Activated CD8-positive, alpha-beta memory T cell treated with anti-CD3 and anti-CD28 coated beads for 48 hours (primary cell): ENCODE results near the gene SS18.
"Not testable (repeated sequence)": the region's sequence is repeated elsewhere in the genome, so short reads cannot be mapped to it uniquely, and the experiment has no call there.

ENCODE experiments used
- DNase-seq, 3 experiments: peaks; one replicate each; pipeline ENCODE4 v3.0.0-alpha.2; 2020; ENCODE audit warnings: low read depth in 2 of 3, low spot score in 2 of 3

Gene SS18, protein sequence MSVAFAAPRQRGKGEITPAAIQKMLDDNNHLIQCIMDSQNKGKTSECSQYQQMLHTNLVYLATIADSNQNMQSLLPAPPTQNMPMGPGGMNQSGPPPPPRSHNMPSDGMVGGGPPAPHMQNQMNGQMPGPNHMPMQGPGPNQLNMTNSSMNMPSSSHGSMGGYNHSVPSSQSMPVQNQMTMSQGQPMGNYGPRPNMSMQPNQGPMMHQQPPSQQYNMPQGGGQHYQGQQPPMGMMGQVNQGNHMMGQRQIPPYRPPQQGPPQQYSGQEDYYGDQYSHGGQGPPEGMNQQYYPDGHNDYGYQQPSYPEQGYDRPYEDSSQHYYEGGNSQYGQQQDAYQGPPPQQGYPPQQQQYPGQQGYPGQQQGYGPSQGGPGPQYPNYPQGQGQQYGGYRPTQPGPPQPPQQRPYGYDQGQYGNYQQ

DNA sequence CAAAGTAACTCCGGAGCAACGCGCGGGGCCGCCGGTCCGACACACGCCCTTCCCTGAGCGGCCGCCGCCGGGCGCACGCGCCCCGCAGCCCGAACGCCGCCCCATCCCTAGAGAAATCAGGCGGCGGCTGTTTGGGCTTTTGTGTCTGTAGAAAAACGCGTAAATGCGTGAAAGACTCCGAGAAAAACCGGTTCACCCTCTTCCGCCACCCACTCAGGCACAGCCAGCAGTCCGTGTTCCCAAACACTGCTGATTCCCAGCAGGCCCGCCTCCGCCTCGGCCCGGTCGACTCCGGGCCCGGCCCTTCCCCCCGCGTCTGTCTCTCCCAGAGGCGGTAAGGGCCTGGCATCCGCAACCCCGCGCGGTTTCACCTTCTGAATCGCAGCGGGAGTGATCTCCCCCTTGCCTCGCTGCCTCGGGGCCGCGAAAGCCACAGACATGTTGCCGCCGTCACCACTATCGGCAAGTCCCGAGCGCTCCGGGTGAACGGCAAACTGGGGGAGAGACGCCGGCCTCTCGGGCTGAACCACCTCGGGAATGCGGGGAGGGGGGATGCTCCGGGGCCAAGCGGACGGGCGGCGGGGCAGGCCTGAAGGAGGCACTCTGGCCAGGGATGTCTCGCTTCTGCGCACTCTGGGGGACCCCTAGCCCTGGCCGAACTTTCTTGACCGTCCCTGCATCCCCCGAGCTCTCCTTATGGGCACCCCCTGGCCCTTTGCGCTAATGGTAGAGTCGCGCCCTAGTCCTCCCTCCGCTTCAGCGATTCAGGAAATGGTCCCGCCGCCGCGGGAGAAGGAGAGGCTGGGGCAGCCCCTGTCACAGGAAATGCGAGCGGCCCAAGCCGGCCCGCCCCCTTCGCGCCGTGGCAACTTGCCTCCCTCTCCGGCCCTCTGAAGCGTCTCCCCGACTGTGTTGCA, at the start of gene SS18:
TSS of gene SS18 (minus strand) at position 484 of the 917 bp plus-strand sequence. CDS start at position 440, 44 bp downstream.
- peak; percentile 80 to 84 (median 83) for DNase-seq

GRCh38 chr18:26135548-26135947, 45.1 kb upstream of the SS18 start:
- DNase-seq = no peak

DNA sequence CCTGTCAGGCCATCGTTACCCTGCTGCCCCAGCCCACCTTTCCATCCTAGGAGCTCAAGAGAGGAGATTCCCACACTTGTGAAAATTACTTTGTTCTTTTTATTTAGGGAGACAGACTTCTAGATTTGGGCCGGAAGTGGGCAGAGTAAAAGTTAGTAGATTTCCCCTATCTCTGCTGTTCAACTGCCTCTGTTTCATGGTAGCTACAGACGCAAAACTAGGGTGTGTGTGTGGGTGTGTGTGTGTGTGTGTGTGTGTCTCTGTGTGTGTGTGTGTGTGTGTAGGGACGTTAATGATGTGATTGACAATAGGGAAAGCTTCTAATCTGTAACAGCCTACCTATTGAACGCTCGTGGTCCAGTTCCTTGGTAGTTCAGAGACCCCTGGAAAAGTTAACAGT, 43.7 kb upstream of the SS18 start:
- no peak for DNase-seq

GRCh38 chr18:26133652-26134051, 43.2 kb upstream of the SS18 start, which contains the start of gene PSMA8:
Gene PSMA8, plus strand, starts transcription at chr18:26133869. Its CDS starts 97 bp downstream, at chr18:26133966.
- peak in 2 of 3 experiments; percentile 2 to 17 for DNase-seq

- not testable (repeated sequence) for DNase-seq
These were observed 37.8 kb upstream of the SS18 start for GRCh38 chr18:26128192-26128591.

DNA sequence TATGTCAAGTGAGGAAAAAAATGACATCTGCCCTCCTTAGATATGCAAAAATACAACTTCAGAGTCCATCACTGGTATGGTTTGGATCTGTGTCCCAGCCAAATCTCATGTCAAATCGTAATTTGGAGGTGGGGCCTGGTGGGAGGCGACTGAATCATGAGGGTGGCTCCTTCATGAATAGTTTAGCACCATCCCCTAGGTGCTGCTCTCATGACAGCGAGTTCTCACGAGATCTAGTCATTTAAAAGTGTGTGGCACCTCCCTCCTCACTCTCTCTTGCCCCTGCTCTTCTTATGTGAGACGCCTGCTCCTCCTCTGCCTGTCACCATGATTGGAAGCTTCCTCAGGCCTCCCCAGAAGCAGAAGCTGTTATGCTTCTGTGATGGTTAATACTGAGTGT, 37.4 kb upstream of the SS18 start:
- DNase-seq = no peak

- not testable (repeated sequence) for DNase-seq
These were observed 31.6 kb upstream of the SS18 start for GRCh38 chr18:26121994-26122393.

- no peak for DNase-seq
These were observed 31.1 kb upstream of the SS18 start for GRCh38 chr18:26121476-26121875.

DNA sequence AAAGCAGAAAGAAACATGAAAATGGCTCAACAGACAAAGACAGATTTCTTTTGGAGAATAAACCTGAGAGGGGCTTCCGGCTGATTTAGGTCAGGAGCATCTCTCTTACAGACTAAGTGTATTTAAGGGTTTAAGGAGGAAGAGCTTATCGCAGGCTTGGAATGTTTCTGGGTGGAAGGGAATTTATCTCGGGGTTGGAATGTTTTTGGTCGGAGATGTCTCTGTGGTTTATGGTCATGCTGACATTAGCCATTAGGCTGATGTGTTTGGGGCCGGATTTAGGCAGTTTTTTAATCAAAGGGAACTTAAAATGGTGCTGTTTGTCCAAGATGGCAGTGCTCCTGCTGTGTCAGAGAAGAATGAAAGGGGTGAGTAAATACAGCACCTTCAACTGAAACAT, 28.8 kb upstream of the SS18 start:
- no peak for DNase-seq

GRCh38 chr18:26104035-26104434, 13.6 kb upstream of the SS18 start:
- DNase-seq = no peak

- DNase-seq = no peak
These were observed 13.2 kb upstream of the SS18 start for GRCh38 chr18:26103579-26103978.

- DNase-seq = no peak
These were observed 7.2 kb upstream of the SS18 start for GRCh38 chr18:26097563-26097962.

- no peak for DNase-seq
These were observed 6.4 kb upstream of the SS18 start for GRCh38 chr18:26096852-26097251.

DNA sequence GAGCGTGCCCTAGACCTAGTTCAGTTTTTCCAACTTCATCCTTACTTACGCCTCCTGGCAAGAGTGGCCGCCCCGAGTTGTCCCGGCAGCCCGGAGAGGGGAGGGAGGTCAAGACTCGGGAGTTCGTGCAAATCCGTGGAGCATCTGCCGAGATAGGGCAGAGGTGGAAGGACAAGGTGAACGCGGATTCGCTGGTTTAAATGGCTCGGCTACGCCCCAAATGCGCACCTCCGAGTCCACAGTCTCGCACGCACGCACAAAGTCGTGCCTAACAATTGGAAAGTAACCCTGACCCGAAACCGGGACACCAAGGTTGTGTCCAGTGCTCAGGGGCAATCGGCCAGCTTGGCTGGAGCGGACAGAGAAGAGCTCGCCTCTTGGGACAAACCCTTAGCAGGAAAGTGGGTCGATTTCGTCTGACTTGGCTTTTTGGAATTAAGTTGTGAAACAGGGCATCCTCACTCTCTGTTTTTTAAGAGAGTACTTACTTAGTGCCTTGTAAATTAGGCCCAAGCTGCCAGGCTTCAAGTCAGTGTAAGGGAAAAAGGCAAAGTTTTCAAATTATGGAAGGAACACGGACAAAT, 726 bp upstream of the SS18 start:
- DNase-seq = no peak

- DNase-seq = no peak
These were observed 902 bp downstream of the SS18 start for GRCh38 chr18:26089293-26090129.

DNA sequence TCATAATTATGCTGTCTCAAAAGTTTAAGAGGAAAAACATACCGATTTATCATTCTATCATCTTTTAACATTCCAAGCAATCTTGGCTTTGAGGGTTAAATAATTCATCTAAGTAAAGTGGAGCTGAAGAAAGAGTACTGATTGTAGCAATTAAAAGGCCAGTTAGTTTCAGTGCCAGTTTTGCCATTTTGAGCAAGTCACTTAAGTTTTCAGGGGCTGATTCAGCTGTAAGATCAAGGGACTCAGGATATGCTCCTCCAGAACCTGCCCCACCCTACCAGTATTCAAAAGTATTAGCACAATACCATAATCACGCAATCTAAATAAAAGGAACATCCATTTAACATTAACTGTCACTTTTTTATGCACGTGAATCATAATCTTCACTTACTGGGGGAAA, 1.9 kb downstream of the SS18 start:
- DNase-seq = no peak

DNA sequence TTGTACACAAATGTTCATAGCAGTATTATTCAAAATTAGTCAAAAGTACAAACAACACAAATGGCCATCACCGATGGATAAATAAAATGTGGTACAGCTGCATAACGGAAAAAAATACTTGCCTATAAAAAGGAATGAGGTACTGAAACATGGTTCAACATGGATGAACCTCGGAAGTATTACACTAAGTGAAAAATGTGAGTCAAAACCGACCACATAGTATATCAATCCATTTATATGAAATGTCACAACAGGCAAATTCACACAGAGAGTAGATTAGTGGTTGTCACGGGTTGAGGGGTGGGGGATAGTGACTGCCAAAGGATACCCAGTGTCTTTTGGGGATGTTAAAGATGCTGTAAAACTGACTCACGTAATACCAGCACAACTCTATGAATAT, 3.5 kb downstream of the SS18 start:
- no peak for DNase-seq

GRCh38 chr18:26085056-26085455, 5.4 kb downstream of the SS18 start:
- DNase-seq = no peak

DNA sequence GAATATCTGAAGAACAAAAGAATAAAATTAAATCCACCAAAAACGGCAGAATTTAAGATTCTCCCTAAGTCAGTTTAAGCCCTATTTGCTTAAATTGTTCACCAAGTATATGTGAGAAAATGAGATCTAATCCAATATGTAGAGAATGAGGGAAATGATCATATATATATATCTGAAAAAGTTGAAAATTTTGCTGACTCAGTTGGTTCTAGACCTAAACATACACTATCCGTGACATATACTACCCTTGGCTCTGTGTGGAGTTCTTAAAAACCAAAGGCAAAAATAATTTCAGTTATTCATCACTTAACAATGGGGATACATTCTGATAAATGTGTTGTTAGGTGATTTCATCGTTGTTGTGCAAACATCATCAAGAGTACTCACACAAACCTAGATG, 7.3 kb downstream of the SS18 start:
- DNase-seq = no peak

- no peak for DNase-seq
These were observed 7.9 kb downstream of the SS18 start for GRCh38 chr18:26082475-26082874.

- DNase-seq = no peak
These were observed 16.2 kb downstream of the SS18 start for GRCh38 chr18:26074246-26074645.
